K562 (cell line): ENCODE measurements around the gene WASF2. TPM values are rescaled to one million over a fixed set of nuclear protein-coding genes. Genes with fewer than 3 reads are reported as not detected.
A peak's percentile ranks its signal among the peaks of the same experiment; 100 is the strongest.

Experiments used
- ATAC-seq: fragments of 200-7000 bp; cut with Tn5 transposase; 3 replicates; pipeline ENCODE4 v1.9.1; 2020; ENCODE audit warnings: moderate library complexity
- BruUV-seq: library from RNA; stranded (reverse); fragments of 400-500 nt; replicated peaks from 2 replicates; lab custom pipeline; 2021; lab: Mats Ljungman, UMichigan
- CTCF ChIA-PET: fragments of 300-600 bp; formaldehyde crosslinking; extraction: SDS; loops from one replicate; lab custom pipeline; 2021; ENCODE audit warnings: low intra/inter-chr PET ratio; lab: Yijun Ruan, JAX
- POLR2A ChIA-PET: fragments of 300-600, 350-650 bp; sonication (Branson Sonifier 250); formaldehyde crosslinking; extraction: SDS; loops from one replicate; lab custom pipeline; 2021; ENCODE audit warnings: antibody characterized with exemption, inconsistent platforms; lab: Yijun Ruan, JAX
- DNase-seq, 4 experiments: peaks; one replicate each; pipeline versions ENCODE4 v3.0.0 to v3.0.0-alpha.2; 2011 to 2018; ENCODE audit warnings: low spot score in 3 of 4, mixed read lengths in 3 of 4; ENCODE audit errors: extremely low read depth in 1 of 4
- FAIRE-seq: peaks from 2 replicates; lab custom pipeline; 2011; peaks lifted over from hg19 to GRCh38; lab: Jason Lieb, UNC
- H2AFZ ChIP-seq: 2 replicates; pipeline ENCODE4 v1.6.0; 2011; ENCODE audit warnings: low read depth, low read length, control low read depth, inconsistent platforms
- H3K27ac ChIP-seq: fragments of 200-600 bp; 3 replicates; pipeline ENCODE4 v1.8.0; 2011; ENCODE audit warnings: low read depth, mild to moderate bottlenecking, control low read depth, inconsistent platforms, low read length, moderate library complexity, mixed read lengths; ENCODE audit errors: extremely low read depth
- H3K27me3 ChIP-seq, 2 experiments: fragments of 300-600 bp in 1 of 2; 2 replicates in 1 of 2; 3 replicates in 1 of 2; pipeline versions ENCODE4 v1.6.0 to v1.8.0; 2011; ENCODE audit warnings: inconsistent platforms in 2 of 2, low read length in 2 of 2, mild to moderate bottlenecking in 1 of 2, mixed read lengths in 1 of 2, moderate library complexity in 1 of 2; ENCODE audit not compliant: control insufficient read depth in 2 of 2, insufficient read depth in 2 of 2
- H3K36me3 ChIP-seq: fragments of 300-600 bp; 3 replicates; pipeline ENCODE4 v1.8.0; 2011; ENCODE audit warnings: mild to moderate bottlenecking, low read length, inconsistent platforms; ENCODE audit not compliant: control insufficient read depth, insufficient read depth
- H3K4me1 ChIP-seq, 2 experiments: fragments of 200-600 bp in 1 of 2; replicated peaks in 1 of 2; 2 replicates in 1 of 2; 3 replicates in 1 of 2; pipeline versions ENCODE4 v1.5.1 to v1.8.0; 2011; ENCODE audit warnings: inconsistent platforms in 2 of 2, low read length in 2 of 2, mild to moderate bottlenecking in 1 of 2, mixed read lengths in 1 of 2, moderate library complexity in 1 of 2; ENCODE audit not compliant: control insufficient read depth in 2 of 2, insufficient read depth in 2 of 2
- H3K4me2 ChIP-seq: 2 replicates; pipeline ENCODE4 v1.6.1; 2011; ENCODE audit warnings: low read length, control low read depth, inconsistent platforms, mixed read lengths; ENCODE audit not compliant: insufficient read depth
- H3K4me3 ChIP-seq: fragments of 200-600 bp; sonication (generic), shearing (Covaris generic); 2 replicates; pipeline ENCODE4 v1.5.1; 2016; ENCODE audit warnings: control low read depth, inconsistent platforms
- H3K79me2 ChIP-seq: fragments of 200-600 bp; 3 replicates; pipeline ENCODE4 v1.8.0; 2011; ENCODE audit warnings: low read length, inconsistent platforms; ENCODE audit not compliant: control insufficient read depth, insufficient read depth
- H3K9ac ChIP-seq, 2 experiments: 2 replicates each; pipeline versions ENCODE4 v1.6.0 to v1.6.1; 2011; ENCODE audit warnings: low read depth in 2 of 2, low read length in 2 of 2, control low read depth in 1 of 2, inconsistent platforms in 1 of 2, mild to moderate bottlenecking in 1 of 2, mixed read lengths in 1 of 2; ENCODE audit not compliant: insufficient read depth in 1 of 2
- H3K9me1 ChIP-seq: one replicate; pipeline ENCODE4 v1.6.0; 2011; ENCODE audit warnings: inconsistent platforms, mild to moderate bottlenecking, low read length, moderate library complexity; ENCODE audit not compliant: control insufficient read depth, insufficient read depth
- H3K9me3 ChIP-seq: replicated peaks from 2 replicates; pipeline ENCODE4 v1.5.1; 2011; ENCODE audit warnings: low read depth, low read length, inconsistent platforms; ENCODE audit not compliant: control insufficient read depth, insufficient read depth
- H4K20me1 ChIP-seq: replicated peaks from 2 replicates; pipeline ENCODE4 v1.6.1; 2011; ENCODE audit warnings: low read length, inconsistent platforms, mixed read lengths; ENCODE audit not compliant: control insufficient read depth, insufficient read depth
- CREB3 ChIP-seq: fragments of 450-650 bp; conservative IDR thresholded peaks from 2 replicates; pipeline ENCODE4 v1.6.1; 2016; ENCODE audit warnings: missing genetic modification characterization, low read depth, mild to moderate bottlenecking, missing compliant biosample characterization, moderate library complexity
- EGR1 ChIP-seq: fragments of 450-650 bp; conservative IDR thresholded peaks from 2 replicates; pipeline ENCODE4 v1.6.1; 2017; ENCODE audit warnings: mild to moderate bottlenecking
- EP400 ChIP-seq: fragments of 450-650 bp; IDR thresholded peaks from 2 replicates; pipeline ENCODE4 v1.6.1; 2017; ENCODE audit warnings: antibody characterized with exemption, mild to moderate bottlenecking, moderate library complexity
- EZH2 ChIP-seq: IDR thresholded peaks from 2 replicates; pipeline ENCODE4 v1.6.1; 2012; ENCODE audit warnings: low read depth, mild to moderate bottlenecking, inconsistent platforms, low read length, borderline replicate concordance
- NBN ChIP-seq: fragments of 450-650 bp; IDR thresholded peaks from 2 replicates; pipeline ENCODE4 v1.6.1; 2016; ENCODE audit warnings: low read depth, mild to moderate bottlenecking
- NR4A1 ChIP-seq, 2 experiments: fragments of 250-450 bp in 1 of 2; fragments of 450-650 bp in 1 of 2; sonication (Bioruptor Pico) in 1 of 2; IDR thresholded peaks; 2 replicates each; pipeline versions ENCODE4 v1.4.0 to v1.6.1; 2016 to 2020; ENCODE audit warnings: mild to moderate bottlenecking in 2 of 2, missing compliant biosample characterization in 1 of 2, missing genetic modification characterization in 1 of 2, moderate library complexity in 1 of 2
- SIN3A ChIP-seq, 2 experiments: fragments of 150-350 bp in 1 of 2; IDR thresholded peaks; 2 replicates each; pipeline ENCODE4 v1.6.1; 2011 to 2016; ENCODE audit warnings: borderline replicate concordance in 2 of 2, low read depth in 2 of 2, low read length in 2 of 2, mild to moderate bottlenecking in 2 of 2, moderate library complexity in 2 of 2; ENCODE audit not compliant: control insufficient read depth in 1 of 2
- SRSF7 ChIP-seq: fragments of 200-400 bp; formaldehyde crosslinking; optimal IDR thresholded peaks from 2 replicates; pipeline ENCODE3; 2017; ENCODE audit warnings: mild to moderate bottlenecking, low read depth, low read length
- ZMIZ1 ChIP-seq, 2 experiments: fragments of 150-350 bp in 1 of 2; IDR thresholded peaks; 2 replicates each; pipeline ENCODE4 v1.6.1; 2012 to 2016; ENCODE audit warnings: low read depth in 2 of 2, low read length in 2 of 2, mild to moderate bottlenecking in 1 of 2, moderate library complexity in 1 of 2
- ZNF3 ChIP-seq: fragments of 250-450 bp; sonication (Bioruptor Pico); IDR thresholded peaks from 2 replicates; pipeline ENCODE4 v1.5.0; 2021; ENCODE audit warnings: mild to moderate bottlenecking, moderate library complexity
- ZNF408 ChIP-seq: fragments of 250-450 bp; sonication (Bioruptor Pico); IDR thresholded peaks from 2 replicates; pipeline ENCODE4 v1.4.0; 2020; ENCODE audit warnings: low read depth, mild to moderate bottlenecking, moderate library complexity
- ZNF507 ChIP-seq: conservative IDR thresholded peaks from 2 replicates; pipeline ENCODE4 v1.6.1; 2017; ENCODE audit warnings: missing genetic modification characterization, missing compliant biosample characterization
- ZNF57 ChIP-seq: fragments of 450-650 bp; formaldehyde crosslinking; IDR thresholded peaks from 2 replicates; pipeline ENCODE4 v1.4.0; 2020; ENCODE audit warnings: mild to moderate bottlenecking, moderate library complexity
- WGBS: fragments of 100-300 bp; shearing (Covaris generic); methylation state at CpG from one replicate; pipeline ENCODE4 v1.1.6; 2016; ENCODE audit warnings: low coverage, mixed read lengths; ENCODE audit not compliant: insufficient coverage; ENCODE audit errors: missing lambda C conversion rate; 5-methylcytosine and 5-hydroxymethylcytosine counted together
- in situ Hi-C: fragments of 300-500 bp; cut with MboI; formaldehyde crosslinking; loops from 4 replicates; pipeline ENCODE4 v1.15.0; 2018; ENCODE audit warnings: inconsistent platforms, mixed read lengths
- intact Hi-C: fragments of 100-400 bp; cut with micrococcal nuclease; formaldehyde crosslinking; loops from 2 replicates; pipeline ENCODE4 v1.14.2; 2022
- polyA plus RNA-seq, 8 experiments: library from polyadenylated mRNA; depleted of rRNA in 4 of 8; stranded (reverse) in 5 of 8; unstranded in 3 of 8; fragments of >200 nt; fragmentation: Nextera tagmentation in 2 of 8; fragmentation: Illumina TruSeq in 1 of 8; extraction: Ambion mirVana in 2 of 8; extraction: Trizol in 1 of 8; gene quantifications; 2 replicates each; pipeline versions ENCODE4 v1.2.1 to v1.2.3, GENCODE V29; 2011 to 2014; ENCODE audit warnings: inconsistent platforms in 1 of 8, missing spikeins in 1 of 8
- total RNA-seq, 7 experiments: library from RNA; depleted of rRNA in 6 of 7; stranded (reverse); fragments of >200 nt in 6 of 7; fragmentation: Illumina TruSeq in 2 of 7; extraction: Trizol in 2 of 7; gene quantifications; 2 replicates each; pipeline versions ENCODE4 v1.2.1 to v1.2.3, GENCODE V29; 2011 to 2021; ENCODE audit warnings: low replicate concordance in 1 of 7

Gene WASF2
- total and polyA plus RNA-seq, 9 of the 15 experiments (the other 6 are each of a cell fraction or from before 2014, with no cell fraction given): 8.2 to 163 (median 31.2) TPM

GRCh38 chr1:27509127-27510080 is 19.4 kb upstream of the WASF2 start:
- DNase-seq (peak in 1 of 4 experiments; percentile 20), ATAC-seq (no peak), FAIRE-seq (no peak)
- intact Hi-C loops: loop anchor here (5.0 kb wide), 1 partner anchor 98 kb away; no protein-coding TSS in a partner anchor
- POLR2A ChIA-PET: interaction anchor here (0.6 to 2.5 kb wide), 8 partner anchors 10 to 208 kb away, joined by 3 to 5 read pairs (median 3); no protein-coding TSS in a partner anchor
- Histone ChIP-seq H3K9me3 (no peaks in the 10 kb centered on the region), H3K79me2 (no peaks in the 10 kb centered on the region), H3K4me1 (peaks cover 33 to 43% of the 10 kb centered on the region in 2 experiments), H3K27ac (peak overlapping the region; percentile 41; the same call in 2 of the 3 replicates), H4K20me1 (no peaks in the 10 kb centered on the region), H3K9me1 (no peaks in the 10 kb centered on the region), H3K9ac (peak overlapping the region in 1 of 2 experiments; percentile 49; a peak in 1 of 4 replicates), H2AFZ (peak overlapping the region; percentile 86), H3K4me3 (no peak overlapping the region), H3K27me3 (no peaks in the 10 kb centered on the region), H3K4me2 (no peak overlapping the region), H3K36me3 (no peaks in the 10 kb centered on the region)
- CTCF ChIA-PET: no interaction called here
- WGBS: 72% methylated on average over 8 of the region's 9 CpGs
- no TSS peak for BruUV-seq
- in situ Hi-C loops: no loop called here
- TF ChIP-seq EZH2 (no peak), NBN (no peak), EP400 (no peak), ZNF3 (CRISPR knock-in tag) (no peak), NR4A1 (CRISPR knock-in tag; IDR thresholded peaks at IDR 0.05) (no peak), NR4A1 (tag; IDR thresholded peaks at IDR 0.05) (peak; percentile 41; the same call in 1 of the 2 replicates), SRSF7 (no peak), ZNF408 (CRISPR knock-in tag) (no peak), ZMIZ1 (IDR thresholded peaks at IDR 0.05; ENCODE audit: low read depth in 2 of 2, low read length in 2 of 2) (no peak), CREB3 (tag) (0 out of 2 replicates have a peak, but pooled peaks have one; percentile 43), SIN3A (IDR thresholded peaks at IDR 0.05; ENCODE audit: borderline replicate concordance in 2 of 2, control insufficient read depth in 1 of 2, low read depth in 2 of 2, low read length in 2 of 2) (no peak), EGR1 (peak; percentile 40), ZNF507 (tag) (no peak), ZNF57 (CRISPR knock-in tag) (no peak)
